Activated T-cell treated with anti-CD3 and anti-CD28 coated beads, Interleukin-2, amount 50 U/mL, for 24 hours (primary cell): Measurements from ENCODE around the gene TRANK1.
"Not testable (repeated sequence)": the region's sequence is repeated elsewhere in the genome, so short reads cannot be mapped to it uniquely, and the experiment has no call there.

Experiments used
- DNase-seq: peaks from one replicate; pipeline ENCODE4 v3.0.0-alpha.2; 2020
- H3K27ac Mint-ChIP-seq: 2 replicates; pipeline ENCODE4 v1.8.0; 2020; ENCODE audit warnings: mild to moderate bottlenecking, mixed read lengths
- H3K27me3 Mint-ChIP-seq: 2 replicates; pipeline ENCODE4 v1.8.0; 2020; ENCODE audit warnings: mixed read lengths
- H3K36me3 Mint-ChIP-seq: 2 replicates; pipeline ENCODE4 v1.8.0; 2020; ENCODE audit warnings: low read depth, mixed read lengths
- H3K4me1 Mint-ChIP-seq: 2 replicates; pipeline ENCODE4 v1.8.0; 2020; ENCODE audit warnings: low read depth, mixed read lengths
- H3K4me3 Mint-ChIP-seq: 2 replicates; pipeline ENCODE4 v1.8.0; 2020; ENCODE audit warnings: mild to moderate bottlenecking, moderate library complexity, mixed read lengths
- H3K9me3 Mint-ChIP-seq: 2 replicates; pipeline ENCODE4 v1.8.0; 2020; ENCODE audit warnings: mixed read lengths

Gene TRANK1

GRCh38 chr3:36965440-36965839, 20.6 kb upstream of the TRANK1 start:
- no peaks in the 10 kb centered on the region for H3K27me3 Mint-ChIP-seq
- no peak overlapping the region for H3K4me3 Mint-ChIP-seq
- DNase-seq = no peak
- no peaks in the 10 kb centered on the region for H3K36me3 Mint-ChIP-seq
- H3K27ac Mint-ChIP-seq = no peak overlapping the region
- no peaks in the 10 kb centered on the region for H3K9me3 Mint-ChIP-seq
- H3K4me1 Mint-ChIP-seq = peaks cover 13% of the 10 kb centered on the region

- Mint-ChIP-seq H3K4me3 (no peak overlapping the region), H3K9me3 (no peaks in the 10 kb centered on the region), H3K27me3 (no peaks in the 10 kb centered on the region), H3K27ac (no peak overlapping the region), H3K4me1 (peaks cover 10% of the 10 kb centered on the region), H3K36me3 (no peaks in the 10 kb centered on the region)
- no peak for DNase-seq
Observed at GRCh38 chr3:36964817-36965216, 20.0 kb upstream of the TRANK1 start.

- H3K4me1 Mint-ChIP-seq = peaks cover 5% of the 10 kb centered on the region
Observed at GRCh38 chr3:36964331-36964730, 19.5 kb upstream of the TRANK1 start.

DNA sequence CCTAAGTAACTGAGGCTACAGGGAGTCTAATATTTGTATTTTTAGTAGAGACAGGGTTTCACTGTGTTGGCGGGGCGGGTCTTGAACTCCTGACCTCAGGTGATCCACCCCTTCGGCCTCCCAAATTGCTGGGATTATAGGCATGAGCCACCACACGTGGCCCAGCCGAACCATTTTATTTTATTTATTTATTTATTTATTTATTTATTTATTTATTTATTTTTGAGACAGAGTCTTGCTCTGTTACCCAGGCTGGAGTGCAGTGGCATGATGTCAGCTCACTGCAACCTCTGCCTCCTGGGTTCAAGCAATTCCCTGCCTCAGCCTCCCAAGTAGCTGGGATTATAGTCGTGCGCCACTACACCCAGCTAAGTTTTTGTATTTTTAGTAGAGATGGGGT, 18.2 kb upstream of the TRANK1 start:
- not testable (repeated sequence) for H3K27me3 Mint-ChIP-seq, DNase-seq, H3K27ac Mint-ChIP-seq, H3K4me1 Mint-ChIP-seq, H3K9me3 Mint-ChIP-seq, H3K4me3 Mint-ChIP-seq, H3K36me3 Mint-ChIP-seq

More at GRCh38 chr3:36964331-36964730, 19.5 kb upstream of the TRANK1 start:
- Mint-ChIP-seq H3K27me3 (no peaks in the 10 kb centered on the region), H3K9me3 (no peaks in the 10 kb centered on the region), H3K27ac (no peak overlapping the region), H3K36me3 (no peaks in the 10 kb centered on the region), H3K4me3 (no peak overlapping the region)
- no peak for DNase-seq

DNA sequence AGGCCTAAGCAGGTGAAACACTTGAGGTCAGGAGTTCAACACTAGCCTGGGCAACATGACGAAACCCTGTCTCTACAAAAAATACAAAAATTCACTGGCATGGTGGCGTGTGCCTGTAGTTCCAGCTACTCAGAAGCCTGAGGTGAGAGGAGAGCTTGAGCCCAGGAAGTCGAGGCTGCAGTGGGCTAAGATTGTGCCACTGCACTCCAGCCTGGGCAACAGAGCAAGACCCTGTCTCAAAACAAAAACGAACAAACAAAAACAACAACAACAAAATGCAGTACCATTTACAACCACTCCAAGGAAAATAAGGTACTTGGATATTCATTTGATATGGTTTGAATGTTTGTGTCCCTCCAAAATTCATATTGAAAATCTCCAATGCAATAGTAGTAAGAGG, 15.6 kb upstream of the TRANK1 start:
- Mint-ChIP-seq H3K4me3 (no peak overlapping the region), H3K36me3 (no peaks in the 10 kb centered on the region), H3K9me3 (no peaks in the 10 kb centered on the region), H3K27me3 (no peaks in the 10 kb centered on the region), H3K27ac (no peak overlapping the region), H3K4me1 (peaks cover 21% of the 10 kb centered on the region)
- DNase-seq = no peak

- no peak overlapping the region for H3K4me3 Mint-ChIP-seq
- DNase-seq = no peak
- no peak overlapping the region for H3K27ac Mint-ChIP-seq
- H3K4me1 Mint-ChIP-seq = peaks cover 21% of the 10 kb centered on the region
- H3K36me3 Mint-ChIP-seq = no peaks in the 10 kb centered on the region
- no peaks in the 10 kb centered on the region for H3K9me3 Mint-ChIP-seq
- H3K27me3 Mint-ChIP-seq = no peaks in the 10 kb centered on the region
Observed at GRCh38 chr3:36959821-36960220, 15.0 kb upstream of the TRANK1 start.

DNA sequence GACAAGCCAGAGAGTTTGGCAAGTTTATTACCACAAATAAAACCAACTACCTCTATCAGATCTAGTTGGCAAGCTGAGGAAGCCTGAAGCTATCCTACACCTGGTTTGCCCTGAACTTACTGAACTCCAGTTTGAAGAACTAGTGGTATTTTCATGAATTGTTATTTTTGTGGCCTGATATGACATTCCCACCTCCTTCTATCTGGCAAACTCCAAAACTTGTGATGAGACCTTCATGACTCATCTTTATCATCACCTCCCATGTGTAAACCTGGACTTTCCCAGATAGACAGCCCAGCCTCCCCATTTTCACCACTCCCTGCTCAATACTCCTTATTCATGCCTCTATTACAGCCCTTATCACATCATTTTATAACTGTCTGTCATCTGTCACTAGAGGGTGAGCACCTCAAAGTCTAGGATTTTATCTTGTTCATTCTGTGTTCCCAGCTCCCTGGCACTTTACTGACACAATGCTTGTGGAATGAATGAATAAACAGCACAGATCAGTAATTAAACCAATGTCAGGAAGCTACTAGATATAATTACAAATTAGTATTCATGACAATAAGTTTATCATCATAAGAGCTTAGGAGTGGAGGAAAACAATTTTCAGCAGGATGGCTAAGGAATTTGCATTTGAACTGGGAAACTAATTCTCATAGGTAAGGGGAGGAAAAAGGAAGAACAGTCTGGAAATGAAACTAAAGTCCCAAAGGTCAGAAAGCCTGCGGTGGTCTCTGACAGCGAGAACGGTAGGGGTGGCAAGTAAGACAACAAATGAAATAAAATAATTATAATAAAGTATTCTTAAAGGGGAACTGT, 13.2 kb upstream of the TRANK1 start:
- no peak for DNase-seq
- no peak overlapping the region for H3K4me3 Mint-ChIP-seq
- H3K36me3 Mint-ChIP-seq = no peaks in the 10 kb centered on the region
- H3K4me1 Mint-ChIP-seq = peaks cover 21% of the 10 kb centered on the region
- H3K27me3 Mint-ChIP-seq = no peaks in the 10 kb centered on the region
- no peaks in the 10 kb centered on the region for H3K9me3 Mint-ChIP-seq
- peak overlapping the region; percentile 27 for H3K27ac Mint-ChIP-seq

DNA sequence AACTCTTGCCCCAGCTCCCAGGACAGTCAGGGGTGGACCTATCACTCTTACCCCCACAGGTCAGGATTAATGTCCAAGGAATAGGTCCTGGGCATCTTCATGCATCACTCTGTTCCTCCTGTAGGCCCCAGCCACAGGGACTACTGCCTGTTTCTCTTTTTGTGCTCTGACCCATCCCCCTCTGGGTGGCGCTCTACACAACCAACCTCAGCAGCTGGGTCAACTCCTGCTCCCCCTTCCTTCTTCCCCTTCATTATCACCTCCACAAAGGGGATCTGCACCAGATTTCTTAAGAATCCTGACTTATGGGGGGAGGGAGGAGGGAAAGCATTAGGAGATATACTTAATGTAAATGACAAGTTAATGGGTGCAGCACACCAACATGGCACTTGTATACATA, 12.2 kb upstream of the TRANK1 start:
- no peak for DNase-seq
- H3K27me3 Mint-ChIP-seq = no peaks in the 10 kb centered on the region
- H3K4me3 Mint-ChIP-seq = no peak overlapping the region
- no peaks in the 10 kb centered on the region for H3K9me3 Mint-ChIP-seq
- no peaks in the 10 kb centered on the region for H3K36me3 Mint-ChIP-seq
- H3K4me1 Mint-ChIP-seq = peaks cover 21% of the 10 kb centered on the region
- no peak overlapping the region for H3K27ac Mint-ChIP-seq

DNA sequence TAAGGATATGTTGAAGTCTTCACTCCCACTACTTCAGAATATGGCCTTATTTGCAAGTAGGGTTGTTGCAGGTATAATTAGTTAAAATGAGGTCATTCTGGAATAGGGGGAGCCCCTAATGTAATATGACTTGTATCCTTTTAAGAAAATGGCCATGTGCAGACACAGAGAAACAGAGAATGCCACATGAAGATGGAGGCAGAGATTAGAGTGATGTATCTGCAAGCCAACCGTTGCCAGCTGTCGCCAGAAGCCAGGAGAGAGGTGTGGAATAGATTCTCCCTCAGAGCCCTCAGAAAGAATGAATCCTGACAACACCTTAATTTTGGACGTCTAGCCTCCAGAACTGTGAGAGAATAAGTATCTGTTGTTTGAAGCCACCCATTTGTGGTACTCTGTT, 11.3 kb upstream of the TRANK1 start:
- no peak overlapping the region for H3K4me3 Mint-ChIP-seq
- no peaks in the 10 kb centered on the region for H3K9me3 Mint-ChIP-seq
- peaks cover 21% of the 10 kb centered on the region for H3K4me1 Mint-ChIP-seq
- no peaks in the 10 kb centered on the region for H3K36me3 Mint-ChIP-seq
- H3K27me3 Mint-ChIP-seq = no peaks in the 10 kb centered on the region
- DNase-seq = no peak
- H3K27ac Mint-ChIP-seq = no peak overlapping the region

- Mint-ChIP-seq H3K4me1 (peaks cover 21% of the 10 kb centered on the region), H3K27me3 (no peaks in the 10 kb centered on the region), H3K4me3 (no peak overlapping the region), H3K36me3 (no peaks in the 10 kb centered on the region), H3K9me3 (no peaks in the 10 kb centered on the region), H3K27ac (no peak overlapping the region)
- DNase-seq = no peak
Observed at GRCh38 chr3:36954452-36955134, 9.7 kb upstream of the TRANK1 start.

GRCh38 chr3:36947814-36948213, 3.0 kb upstream of the TRANK1 start:
- not testable (repeated sequence) for H3K4me3 Mint-ChIP-seq, DNase-seq, H3K27me3 Mint-ChIP-seq, H3K27ac Mint-ChIP-seq
- peaks cover 15% of the 10 kb centered on the region for H3K4me1 Mint-ChIP-seq
- peaks cover 28% of the 10 kb centered on the region for H3K9me3 Mint-ChIP-seq
- peaks cover 16% of the 10 kb centered on the region for H3K36me3 Mint-ChIP-seq

DNA sequence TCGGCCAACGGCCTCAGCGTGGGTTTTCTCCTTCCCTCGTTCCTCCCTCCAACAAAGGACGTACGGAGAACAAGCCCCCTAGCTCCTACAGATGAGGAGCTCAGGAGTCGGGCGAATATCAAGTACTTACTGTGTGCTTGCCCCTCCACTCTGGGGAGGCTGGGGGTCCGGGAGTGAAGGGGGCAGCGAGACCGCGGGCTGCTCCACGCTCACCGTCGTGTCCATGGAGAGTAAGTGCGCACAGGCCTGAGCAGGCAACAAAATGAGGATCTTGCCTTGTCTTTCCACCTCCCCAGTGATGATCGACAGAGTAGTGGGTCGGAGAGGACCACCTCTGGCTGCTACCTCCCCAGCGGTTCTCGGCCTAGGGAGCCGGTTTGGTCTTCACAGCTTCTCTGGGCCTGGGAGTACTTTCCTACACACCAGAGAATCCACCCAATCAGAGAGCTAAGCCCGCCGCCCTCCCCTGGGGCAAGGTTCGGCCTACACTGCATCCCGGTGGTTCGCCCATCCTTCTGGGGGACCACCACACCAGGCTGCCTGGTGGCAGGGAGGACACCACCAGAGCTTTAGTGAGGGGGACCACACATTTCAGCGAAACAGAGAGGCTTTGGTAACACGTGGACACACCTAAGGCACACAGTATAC, 603 bp upstream of the TRANK1 start:
- no peak for DNase-seq
- H3K9me3 Mint-ChIP-seq = peaks cover 28% of the 10 kb centered on the region
- peaks cover 24% of the 10 kb centered on the region for H3K4me1 Mint-ChIP-seq
- H3K27ac Mint-ChIP-seq = peak overlapping the region; percentile 78
- H3K27me3 Mint-ChIP-seq = no peaks in the 10 kb centered on the region
- H3K4me3 Mint-ChIP-seq = peak overlapping the region; percentile 73
- peaks cover 16% of the 10 kb centered on the region for H3K36me3 Mint-ChIP-seq

DNA sequence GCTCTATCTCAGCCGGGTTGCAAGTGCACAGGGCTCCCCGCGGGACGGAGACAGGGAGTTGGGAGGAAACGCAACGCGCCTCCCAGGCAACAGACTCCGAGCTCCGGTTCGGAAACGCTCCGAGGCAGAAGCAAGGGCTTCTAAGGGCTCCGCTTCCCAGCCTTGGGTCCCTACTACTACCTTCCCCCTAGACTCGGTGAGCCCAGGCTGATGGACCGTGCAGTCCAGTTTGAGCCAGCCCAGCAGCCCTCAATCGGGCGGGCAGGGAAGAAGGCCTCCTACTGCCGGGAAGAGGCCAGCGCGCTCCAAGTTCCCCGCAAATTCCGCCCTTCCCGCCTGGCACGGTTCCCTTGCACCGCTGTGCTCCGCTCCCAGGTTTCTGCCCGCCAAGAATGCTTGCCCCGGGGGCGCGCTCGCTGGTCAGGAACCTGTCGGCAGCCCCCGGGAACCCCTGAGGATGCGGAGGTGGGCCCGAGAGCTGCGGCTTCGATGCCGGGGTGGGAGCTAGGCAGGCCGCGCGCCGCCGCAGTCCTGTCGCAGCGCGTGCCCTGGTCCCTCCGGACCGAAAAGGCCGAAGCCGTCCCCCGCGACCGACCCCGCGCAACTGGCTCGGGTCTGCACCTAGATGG, 728 bp downstream of the TRANK1 start:
- H3K27me3 Mint-ChIP-seq = no peaks in the 10 kb centered on the region
- H3K9me3 Mint-ChIP-seq = peaks cover 25% of the 10 kb centered on the region

GRCh38 chr3:36943601-36944000, 1.3 kb downstream of the TRANK1 start:
- H3K27ac Mint-ChIP-seq = no peak overlapping the region
- peak overlapping the region; percentile 78 for H3K4me3 Mint-ChIP-seq
- H3K4me1 Mint-ChIP-seq = peaks cover 24% of the 10 kb centered on the region
- DNase-seq = no peak
- H3K36me3 Mint-ChIP-seq = peaks cover 13% of the 10 kb centered on the region
- H3K27me3 Mint-ChIP-seq = no peaks in the 10 kb centered on the region
- peaks cover 21% of the 10 kb centered on the region for H3K9me3 Mint-ChIP-seq

More for the DNA sequence above, 728 bp downstream of the TRANK1 start:
- H3K4me3 Mint-ChIP-seq = peak overlapping the region; percentile 78
- H3K27ac Mint-ChIP-seq = peak overlapping the region; percentile 64
- DNase-seq = peak; percentile 71
- peaks cover 24% of the 10 kb centered on the region for H3K4me1 Mint-ChIP-seq
- H3K36me3 Mint-ChIP-seq = peaks cover 15% of the 10 kb centered on the region
